CD8-positive, alpha-beta memory T cell (primary cell): ENCODE data around the gene PGC. TPM values are rescaled to one million over a fixed set of nuclear protein-coding genes. Genes with fewer than 3 reads are reported as not detected.
A peak's percentile ranks its signal among the peaks of the same experiment; 100 is the strongest.

Experiments used
- CTCF ChIA-PET: fragments of 350-600 bp; sonication (Branson Sonifier 250); formaldehyde crosslinking; loops from one replicate; lab custom pipeline; 2021; ENCODE audit warnings: antibody characterized with exemption; lab: Charles Lee
- POLR2A ChIA-PET: fragments of 350-600 bp; sonication (Branson Sonifier 250); formaldehyde crosslinking; loops from one replicate; lab custom pipeline; 2021; ENCODE audit warnings: antibody characterized with exemption; lab: Charles Lee
- DNase-seq, 5 donors: peaks; one replicate each; pipeline versions ENCODE4 v3.0.0 to v3.0.0-alpha.2; 2020 to 2022; ENCODE audit warnings: mixed read lengths in 1 of 5
- H3K27ac ChIP-seq: one replicate; pipeline ENCODE4 v1.7.0; 2013; ENCODE audit warnings: low read depth, mild to moderate bottlenecking, low read length, moderate library complexity
- H3K27me3 ChIP-seq: 2 replicates; pipeline ENCODE4 v1.7.0; 2013; ENCODE audit warnings: low read length, mild to moderate bottlenecking; ENCODE audit not compliant: insufficient read depth, poor library complexity, severe bottlenecking
- H3K36me3 ChIP-seq: 2 replicates; pipeline ENCODE4 v1.7.0; 2013; ENCODE audit warnings: mild to moderate bottlenecking, low read length, moderate library complexity; ENCODE audit not compliant: insufficient read depth
- H3K4me1 ChIP-seq: 2 replicates; pipeline ENCODE4 v1.7.0; 2013; ENCODE audit warnings: mild to moderate bottlenecking, low read length, moderate library complexity; ENCODE audit not compliant: insufficient read depth
- H3K4me3 ChIP-seq: 2 replicates; pipeline ENCODE4 v1.7.0; 2013; ENCODE audit warnings: mild to moderate bottlenecking, low read length
- H3K9me3 ChIP-seq: 2 replicates; pipeline ENCODE4 v1.7.0; 2013; ENCODE audit warnings: mild to moderate bottlenecking, low read length
- H3K27ac Mint-ChIP-seq, 8 donors: one replicate each; pipeline ENCODE4 v1.8.0; 2020 to 2021; ENCODE audit warnings: mixed read lengths in 8 of 8, mild to moderate bottlenecking in 6 of 8, inconsistent platforms in 3 of 8, moderate library complexity in 3 of 8
- H3K27me3 Mint-ChIP-seq, 2 donors: one replicate each; pipeline ENCODE4 v1.8.0; 2020 to 2021; ENCODE audit warnings: mixed read lengths in 2 of 2, mild to moderate bottlenecking in 1 of 2, moderate library complexity in 1 of 2
- H3K36me3 Mint-ChIP-seq, 3 donors: one replicate each; pipeline ENCODE4 v1.8.0; 2020 to 2021; ENCODE audit warnings: mixed read lengths in 3 of 3, inconsistent platforms in 1 of 3, mild to moderate bottlenecking in 1 of 3
- H3K4me1 Mint-ChIP-seq, 3 donors: one replicate each; pipeline ENCODE4 v1.8.0; 2020 to 2021; ENCODE audit warnings: mixed read lengths in 3 of 3, inconsistent platforms in 1 of 3, mild to moderate bottlenecking in 1 of 3
- H3K4me3 Mint-ChIP-seq, 7 donors: one replicate each; pipeline ENCODE4 v1.8.0; 2020 to 2021; ENCODE audit warnings: mixed read lengths in 7 of 7, mild to moderate bottlenecking in 6 of 7, moderate library complexity in 4 of 7, inconsistent platforms in 2 of 7
- H3K9me3 Mint-ChIP-seq, 5 donors: one replicate each; pipeline ENCODE4 v1.8.0; 2020 to 2022; ENCODE audit warnings: mixed read lengths in 5 of 5, mild to moderate bottlenecking in 3 of 5, moderate library complexity in 2 of 5, inconsistent platforms in 1 of 5
- polyA plus RNA-seq: library from polyadenylated mRNA; unstranded; fragments of 300-500 nt; fragmentation: Illumina TruSeq; gene quantifications from one replicate; pipeline ENCODE4 v1.2.3, GENCODE V29; 2021
- total RNA-seq, 2 experiments: library from RNA; stranded (reverse); gene quantifications; one replicate each; pipeline ENCODE4 v1.2.3, GENCODE V29; 2021

The PGC gene
- total and polyA plus RNA-seq, 3 experiments from 2014 or later, result not detected

DNA sequence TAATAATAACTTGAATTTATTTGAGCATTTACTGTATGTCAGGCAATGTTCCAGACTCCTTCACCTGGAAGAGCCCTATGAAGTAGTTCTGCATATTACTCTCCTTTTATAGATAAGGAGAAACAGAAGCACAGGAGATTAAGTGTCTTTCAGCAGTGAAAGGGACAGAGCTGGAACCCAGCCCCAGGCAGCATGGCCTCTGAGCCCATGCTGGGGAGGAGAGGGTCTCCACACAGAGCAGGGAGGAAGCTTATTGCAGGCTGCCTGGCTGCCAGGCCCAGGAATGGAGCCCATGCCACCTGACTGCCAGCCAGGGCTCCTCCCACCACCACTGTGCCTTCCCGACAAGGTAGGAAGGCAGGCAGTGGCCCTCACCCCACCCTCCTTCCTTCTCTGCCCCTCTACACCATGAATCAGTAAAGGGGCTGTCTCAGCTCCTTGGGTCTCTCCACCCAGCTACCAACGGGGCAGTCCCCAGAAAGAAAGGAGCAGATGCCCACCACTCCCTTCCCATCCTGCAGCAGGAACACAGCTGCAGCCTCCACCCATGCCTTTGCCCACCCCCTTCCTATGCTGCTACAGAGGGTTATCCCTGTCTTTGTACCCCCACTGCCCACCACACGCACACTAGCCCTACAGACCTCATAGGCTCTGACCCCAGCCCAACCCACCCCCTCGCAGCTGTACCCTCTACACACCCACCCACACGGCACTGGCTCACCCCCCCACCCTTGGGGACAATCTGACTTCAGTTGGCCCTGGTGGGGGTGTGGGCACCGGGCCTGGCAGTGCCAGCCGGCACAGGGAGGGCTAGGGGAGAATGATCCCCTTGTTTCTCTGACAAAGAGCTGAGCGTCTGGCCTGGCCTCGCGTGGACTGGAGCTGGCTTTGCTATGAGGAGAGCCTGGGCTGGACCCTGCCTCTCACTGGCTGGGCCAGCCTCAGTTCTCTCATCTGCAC, 53.6 kb downstream of the PGC start:
- peaks cover 0 to 3% (median 0%) of the 10 kb centered on the region in 3 donors for H3K4me1 Mint-ChIP-seq
- H3K27me3 Mint-ChIP-seq, result no peaks in the 10 kb centered on the region
- H3K27me3 ChIP-seq, result no peaks in the 10 kb centered on the region
- H3K36me3 Mint-ChIP-seq, result peaks cover 0 to 41% (median 1%) of the 10 kb centered on the region in 3 donors
- H3K9me3 ChIP-seq, result no peaks in the 10 kb centered on the region
- no peaks in the 10 kb centered on the region for H3K36me3 ChIP-seq
- ChIA-PET POLR2A (no interaction called here), CTCF (interaction anchor here (2.2 kb wide), 1 partner anchor 10 kb away, joined by 9 read pairs; no protein-coding TSS in a partner anchor)
- H3K27ac ChIP-seq, result no peak overlapping the region
- no peak overlapping the region for H3K4me3 Mint-ChIP-seq
- H3K9me3 Mint-ChIP-seq, result no peaks in the 10 kb centered on the region
- DNase-seq, result peak in 1 of 5 donors; percentile 39
- H3K4me1 ChIP-seq, result no peaks in the 10 kb centered on the region
- H3K4me3 ChIP-seq, result no peak overlapping the region
- H3K27ac Mint-ChIP-seq, result peak overlapping the region in 1 of 8 donors; percentile 47

DNA sequence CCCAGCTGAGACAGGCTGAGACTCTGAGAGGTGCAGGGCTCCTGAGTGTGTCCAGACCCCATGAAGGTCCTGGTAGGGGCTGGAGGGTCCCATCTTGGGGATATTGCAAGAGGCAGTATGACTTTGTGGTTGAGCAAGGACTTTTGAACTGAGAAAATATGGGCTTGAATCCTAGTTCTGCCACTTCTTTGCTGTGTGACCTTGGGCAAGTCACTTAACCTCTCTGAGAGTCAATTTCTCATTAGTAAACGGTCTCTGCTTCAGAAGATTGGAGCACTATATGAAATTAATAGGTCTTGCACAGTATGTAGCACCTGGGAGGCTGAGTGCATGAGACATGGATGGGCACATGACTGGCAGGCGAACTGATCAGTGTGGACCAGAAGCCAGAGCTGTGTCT, 54.5 kb downstream of the PGC start:
- no peaks in the 10 kb centered on the region for H3K27me3 Mint-ChIP-seq
- no peak overlapping the region for H3K4me3 Mint-ChIP-seq
- Histone ChIP-seq H3K27me3 (no peaks in the 10 kb centered on the region), H3K4me3 (no peak overlapping the region), H3K36me3 (no peaks in the 10 kb centered on the region), H3K9me3 (no peaks in the 10 kb centered on the region), H3K4me1 (no peaks in the 10 kb centered on the region), H3K27ac (no peak overlapping the region)
- H3K9me3 Mint-ChIP-seq, result no peaks in the 10 kb centered on the region
- peaks cover 0 to 42% (median 1%) of the 10 kb centered on the region in 3 donors for H3K36me3 Mint-ChIP-seq
- ChIA-PET POLR2A (no interaction called here), CTCF (interaction anchor here (1.0 to 2.2 kb wide), 2 partner anchors 9 to 68 kb away, joined by 3 to 9 read pairs; no protein-coding TSS in a partner anchor)
- H3K4me1 Mint-ChIP-seq, result peaks cover 0 to 1% (median 0%) of the 10 kb centered on the region in 3 donors
- H3K27ac Mint-ChIP-seq, result peak overlapping the region in 1 of 8 donors; percentile 29
- no peak for DNase-seq

DNA sequence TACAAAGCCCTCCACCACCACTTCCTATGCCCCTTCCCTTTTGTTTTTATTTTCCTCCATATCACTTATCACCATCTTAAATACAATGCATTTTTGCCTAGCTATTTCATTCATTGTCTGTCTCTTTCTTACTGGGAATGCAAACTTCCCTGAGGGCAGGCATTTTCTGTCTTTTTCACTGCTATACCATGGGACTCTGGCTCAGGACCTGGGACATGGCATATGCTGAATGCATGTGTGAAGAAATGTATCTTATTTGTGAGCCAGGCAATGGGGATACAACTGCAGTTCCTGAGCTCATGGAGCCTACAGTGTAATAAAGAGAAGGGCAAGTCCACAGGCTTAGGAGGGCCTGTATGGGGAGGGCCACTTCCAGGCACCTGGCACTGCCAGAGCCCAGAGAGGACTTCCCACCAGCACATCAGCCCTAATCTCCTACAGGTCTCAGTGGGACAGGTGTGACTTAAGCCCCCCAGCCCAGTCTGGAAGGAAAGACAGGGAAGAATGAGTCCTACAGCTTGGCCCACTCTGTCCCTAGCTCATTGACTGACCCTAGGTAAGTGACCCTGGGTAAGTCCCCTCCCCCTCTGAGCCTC, 55.0 kb downstream of the PGC start:
- H3K27me3 Mint-ChIP-seq, result peaks cover 0 to 3% of the 10 kb centered on the region in 2 donors

DNA sequence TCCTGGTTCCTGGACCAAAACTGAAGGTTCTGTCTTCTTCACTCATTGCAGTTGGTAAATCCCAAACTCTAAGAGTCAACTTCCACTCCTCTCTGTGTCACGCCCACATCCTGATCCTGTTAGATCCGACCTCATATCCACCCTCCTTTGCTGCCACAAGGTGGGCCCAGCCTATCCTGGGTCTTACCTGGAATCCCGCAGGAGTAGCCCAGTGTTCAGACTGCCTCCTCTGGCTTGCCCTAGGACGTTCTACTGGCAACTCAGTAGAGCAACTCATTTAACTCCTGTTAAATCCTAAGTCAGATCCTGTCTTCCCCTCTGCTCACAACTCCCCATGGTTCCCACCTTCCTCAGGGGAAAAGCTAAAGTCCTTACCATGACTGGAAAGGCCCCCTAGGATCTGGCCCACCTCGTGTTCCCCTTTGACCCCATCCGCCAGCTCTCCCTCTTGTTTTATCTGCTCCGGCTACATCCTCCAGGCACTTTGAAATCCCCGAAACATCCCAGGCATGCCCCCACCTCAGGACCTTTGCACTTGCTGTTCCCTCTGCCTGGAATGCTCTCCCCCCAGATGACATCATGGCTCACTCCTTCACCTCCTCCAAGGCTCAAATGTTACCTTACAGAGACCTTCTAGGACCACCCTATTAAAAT, 55.6 kb downstream of the PGC start:
- Mint-ChIP-seq H3K9me3 (no peaks in the 10 kb centered on the region), H3K4me1 (peaks cover 0 to 1% (median 0%) of the 10 kb centered on the region in 3 donors)
- POLR2A ChIA-PET, result no interaction called here

More for the DNA sequence above, 55.0 kb downstream of the PGC start:
- no peak overlapping the region for H3K4me3 ChIP-seq
- POLR2A ChIA-PET, result no interaction called here
- H3K27ac ChIP-seq, result no peak overlapping the region
- no peaks in the 10 kb centered on the region for H3K4me1 ChIP-seq
- H3K4me3 Mint-ChIP-seq, result no peak overlapping the region
- DNase-seq, result peak in 1 of 5 donors; percentile 16
- no peaks in the 10 kb centered on the region for H3K27me3 ChIP-seq
- no peaks in the 10 kb centered on the region for H3K9me3 ChIP-seq
- H3K36me3 ChIP-seq, result no peaks in the 10 kb centered on the region
- H3K9me3 Mint-ChIP-seq, result no peaks in the 10 kb centered on the region
- peaks cover 0 to 1% (median 0%) of the 10 kb centered on the region in 3 donors for H3K4me1 Mint-ChIP-seq
- H3K27ac Mint-ChIP-seq, result peak overlapping the region in 1 of 8 donors; percentile 92
- H3K36me3 Mint-ChIP-seq, result peaks cover 0 to 45% (median 1%) of the 10 kb centered on the region in 3 donors
- CTCF ChIA-PET, result interaction anchor here (1.0 to 2.2 kb wide), 2 partner anchors 8 to 67 kb away, joined by 3 to 9 read pairs; no protein-coding TSS in a partner anchor

DNA sequence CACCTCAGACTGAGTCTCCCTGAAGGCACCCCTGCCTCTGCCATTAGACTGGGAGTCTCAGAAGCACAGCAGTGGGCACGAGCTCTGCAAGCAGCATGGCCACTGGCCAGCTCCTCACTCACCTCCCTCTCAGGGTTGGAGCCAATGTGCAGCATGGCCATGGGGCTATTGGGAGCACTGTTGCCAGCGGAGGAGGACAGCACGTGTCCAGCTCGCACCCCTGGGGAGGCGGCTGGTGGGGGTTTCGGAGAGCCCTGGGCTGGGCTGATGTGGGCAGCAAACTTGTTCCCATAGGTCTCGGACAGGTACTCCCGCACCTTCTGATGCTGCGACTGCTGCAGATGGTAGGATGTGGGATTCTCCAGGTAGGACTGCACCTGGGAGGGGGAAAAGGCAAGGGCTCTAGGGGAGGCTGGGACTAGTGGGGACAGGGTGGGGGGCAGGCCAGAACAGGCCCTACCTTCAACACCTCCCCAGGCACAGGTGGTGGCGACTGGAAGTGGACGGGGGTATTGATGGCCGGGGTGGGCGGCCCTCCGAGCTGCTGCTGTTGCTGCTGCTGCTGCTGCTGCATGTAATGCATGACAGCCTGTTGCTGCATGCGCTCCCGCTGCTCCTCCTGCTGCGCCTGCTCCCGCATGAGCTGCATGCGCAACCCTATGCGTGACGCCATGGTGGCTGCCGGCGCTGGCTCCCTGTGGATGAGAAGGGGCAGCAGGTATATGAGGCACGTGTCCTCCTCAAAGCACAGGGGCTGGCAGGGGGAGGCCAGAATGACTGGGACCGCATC, 56.5 kb downstream of the PGC start:
- H3K36me3 Mint-ChIP-seq, result peaks cover 0 to 53% (median 1%) of the 10 kb centered on the region in 3 donors
- no peaks in the 10 kb centered on the region for H3K9me3 ChIP-seq
- H3K4me3 ChIP-seq, result no peak overlapping the region
- H3K27me3 ChIP-seq, result no peaks in the 10 kb centered on the region
- H3K4me1 Mint-ChIP-seq, result peaks cover 0 to 1% (median 0%) of the 10 kb centered on the region in 3 donors
- no peaks in the 10 kb centered on the region for H3K36me3 ChIP-seq
- no peak overlapping the region for H3K4me3 Mint-ChIP-seq
- H3K27ac ChIP-seq, result no peak overlapping the region
- no peaks in the 10 kb centered on the region for H3K4me1 ChIP-seq
- no peak for DNase-seq
- H3K9me3 Mint-ChIP-seq, result no peaks in the 10 kb centered on the region
- ChIA-PET POLR2A (no interaction called here), CTCF (interaction anchor here (1.8 kb wide), 1 partner anchor 14 kb away, joined by 5 read pairs; no protein-coding TSS in a partner anchor)
- no peak overlapping the region for H3K27ac Mint-ChIP-seq
- peaks cover 0 to 3% of the 10 kb centered on the region in 2 donors for H3K27me3 Mint-ChIP-seq

More for the DNA sequence above, 55.6 kb downstream of the PGC start:
- H3K27ac ChIP-seq, result no peak overlapping the region
- CTCF ChIA-PET, result interaction anchor here (1.0 kb wide), 1 partner anchor 67 kb away, joined by 3 read pairs; no protein-coding TSS in a partner anchor
- DNase-seq, result peak in 1 of 5 donors; percentile 37
- no peaks in the 10 kb centered on the region for H3K36me3 ChIP-seq
- no peak overlapping the region for H3K4me3 ChIP-seq
- no peaks in the 10 kb centered on the region for H3K27me3 ChIP-seq
- no peaks in the 10 kb centered on the region for H3K9me3 ChIP-seq
- Mint-ChIP-seq H3K27me3 (peaks cover 0 to 3% of the 10 kb centered on the region in 2 donors), H3K36me3 (peaks cover 0 to 47% (median 1%) of the 10 kb centered on the region in 3 donors), H3K4me3 (no peak overlapping the region), H3K27ac (peak overlapping the region in 2 of 8 donors; percentile 39 to 65)
- H3K4me1 ChIP-seq, result no peaks in the 10 kb centered on the region

DNA sequence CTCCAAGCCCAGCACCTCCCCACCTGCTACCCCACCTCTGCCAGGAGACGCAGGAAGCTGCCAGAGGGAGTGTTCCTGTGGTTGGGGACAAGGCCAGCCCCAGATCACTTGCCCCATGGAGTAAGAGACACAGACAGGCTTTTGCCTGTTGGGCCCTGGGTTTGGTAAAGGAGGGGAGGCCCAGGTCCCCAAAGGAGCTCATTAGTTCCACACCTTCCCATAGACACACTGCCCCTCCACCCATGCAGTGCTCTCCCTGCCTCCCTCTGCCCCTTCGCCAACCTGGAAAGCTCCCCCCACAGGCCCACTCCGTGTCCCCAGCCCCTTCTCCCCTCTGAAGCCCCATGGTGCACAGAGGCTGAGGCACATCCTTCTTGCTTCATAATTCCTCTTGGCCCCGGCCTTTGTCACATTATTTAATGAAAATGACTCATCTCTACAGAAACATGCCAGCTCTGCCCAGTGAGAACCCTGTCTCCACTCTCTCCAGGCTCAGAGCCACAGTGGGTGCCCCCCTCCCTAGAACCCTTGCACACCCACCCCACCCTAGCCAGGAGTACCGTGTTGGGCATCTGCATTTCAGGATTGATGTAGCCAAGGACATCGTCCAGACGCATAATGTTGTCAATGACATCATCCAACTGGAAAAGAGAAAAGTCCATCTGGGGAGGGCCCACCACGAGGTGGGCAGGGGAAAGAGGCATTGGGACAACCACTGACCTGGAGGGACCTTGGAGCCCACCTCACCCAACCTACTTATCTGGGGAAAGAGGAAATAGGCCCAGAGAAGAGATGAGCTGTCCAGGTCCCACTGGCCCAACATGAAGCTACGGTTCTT, 57.8 kb downstream of the PGC start:
- H3K4me3 Mint-ChIP-seq, result no peak overlapping the region
- H3K36me3 Mint-ChIP-seq, result peaks cover 0 to 56% (median 1%) of the 10 kb centered on the region in 3 donors
- no peaks in the 10 kb centered on the region for H3K9me3 ChIP-seq
- H3K27ac Mint-ChIP-seq, result peak overlapping the region in 4 of 8 donors; percentile 36 to 85 (median 68)
- no peaks in the 10 kb centered on the region for H3K27me3 ChIP-seq
- POLR2A ChIA-PET, result interaction anchor here (0.5 kb wide), 2 partner anchors 41 to 157 kb away, joined by 3 read pairs; no protein-coding TSS in a partner anchor
- no peaks in the 10 kb centered on the region for H3K36me3 ChIP-seq
- no peak for DNase-seq
- H3K4me1 Mint-ChIP-seq, result peaks cover 0 to 1% (median 0%) of the 10 kb centered on the region in 3 donors
- H3K4me1 ChIP-seq, result no peaks in the 10 kb centered on the region
- CTCF ChIA-PET, result interaction anchor here (0.7 to 1.8 kb wide), 3 partner anchors 16 to 98 kb away, joined by 3 to 5 read pairs (median 3); no protein-coding TSS in a partner anchor
- H3K27ac ChIP-seq, result no peak overlapping the region
- no peaks in the 10 kb centered on the region for H3K9me3 Mint-ChIP-seq
- no peak overlapping the region for H3K4me3 ChIP-seq
- H3K27me3 Mint-ChIP-seq, result peaks cover 0 to 3% of the 10 kb centered on the region in 2 donors
